Suprapubic skin (tissue), 3 donors: ENCODE measurements around the gene MYH15.

Experiments
- CTCF ChIP-seq, 2 donors: fragments of 200-600 bp in 1 of 2; fragments of 450-650 bp in 1 of 2; sonication (generic) in 1 of 2; IDR thresholded peaks; one replicate each; pipeline ENCODE4 v1.5.1; 2016 to 2019; ENCODE audit warnings: antibody characterized with exemption in 2 of 2, mild to moderate bottlenecking in 1 of 2, moderate library complexity in 1 of 2
- EP300 ChIP-seq: sonication (generic); formaldehyde crosslinking; IDR thresholded peaks from one replicate; pipeline ENCODE4 v1.6.1; 2017; ENCODE audit warnings: antibody characterized with exemption

- no peak for TF ChIP-seq CTCF (IDR thresholded peaks at IDR 0.05)
- no peak for TF ChIP-seq EP300
Observed at GRCh38 chr3:108389372-108389771, 121.0 kb downstream of the MYH15 start.
